GM19328 (cell line): ENCODE data around the gene PTPRT.

Experiments
- ATAC-seq: cut with Tn5 transposase; IDR thresholded peaks from one replicate; pipeline ENCODE4 v1.9.1; 2021; ENCODE audit warnings: mild to moderate bottlenecking, moderate library complexity; ENCODE audit not compliant: unreplicated experiment

Gene PTPRT

DNA sequence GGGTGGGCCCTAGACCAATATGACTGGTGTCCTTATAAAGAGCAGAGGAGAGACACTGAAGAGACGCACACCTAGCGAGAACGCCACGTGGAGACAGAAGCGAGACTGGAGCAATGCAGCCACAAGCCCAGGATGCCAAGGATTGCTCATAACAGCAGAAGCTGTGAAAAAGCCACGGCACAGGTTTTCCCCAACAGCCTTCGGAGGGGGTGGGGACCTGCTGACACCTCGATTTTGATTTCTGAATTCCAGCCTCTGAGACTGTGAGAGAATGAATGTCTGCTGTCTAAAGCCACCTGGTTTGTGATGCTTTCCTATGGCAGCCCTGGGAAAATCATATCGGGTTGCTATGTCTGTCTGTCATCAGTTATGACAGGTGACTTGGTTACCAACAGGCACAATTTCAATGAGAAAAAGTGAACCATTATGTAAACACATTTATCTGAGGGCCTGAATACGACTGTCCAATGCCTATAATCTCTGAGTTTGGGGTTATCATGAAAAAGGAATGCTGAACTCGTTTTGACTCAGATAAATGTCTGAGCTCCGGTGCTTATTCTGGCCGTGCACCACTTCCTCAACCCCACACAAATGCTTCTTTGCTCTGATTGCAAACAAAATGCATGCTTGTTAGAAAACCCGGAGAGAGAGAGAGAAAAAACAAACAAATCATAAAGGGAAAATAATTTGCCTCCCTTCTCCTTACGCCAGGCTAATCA, 769.7 kb downstream of the PTPRT start:
- ATAC-seq = no peak

DNA sequence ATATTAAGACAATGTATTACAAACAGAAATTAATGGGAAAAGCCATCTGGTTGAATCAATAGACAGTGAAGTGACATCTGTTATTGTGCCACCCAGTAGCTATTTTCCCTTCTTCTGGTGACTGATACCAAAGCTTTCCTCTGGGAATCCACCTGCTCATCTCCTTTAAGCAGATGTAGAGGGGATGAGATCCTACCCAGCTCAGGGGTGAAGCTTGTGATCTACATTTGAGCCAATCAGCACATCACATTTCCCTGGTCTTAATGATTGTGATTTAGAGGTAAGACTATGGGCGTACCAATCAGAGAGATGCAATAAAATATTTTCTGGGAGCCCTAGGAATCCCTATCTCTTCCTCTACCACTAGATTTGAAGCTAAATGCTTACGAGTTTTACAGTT, 782.9 kb downstream of the PTPRT start:
- ATAC-seq = no peak

DNA sequence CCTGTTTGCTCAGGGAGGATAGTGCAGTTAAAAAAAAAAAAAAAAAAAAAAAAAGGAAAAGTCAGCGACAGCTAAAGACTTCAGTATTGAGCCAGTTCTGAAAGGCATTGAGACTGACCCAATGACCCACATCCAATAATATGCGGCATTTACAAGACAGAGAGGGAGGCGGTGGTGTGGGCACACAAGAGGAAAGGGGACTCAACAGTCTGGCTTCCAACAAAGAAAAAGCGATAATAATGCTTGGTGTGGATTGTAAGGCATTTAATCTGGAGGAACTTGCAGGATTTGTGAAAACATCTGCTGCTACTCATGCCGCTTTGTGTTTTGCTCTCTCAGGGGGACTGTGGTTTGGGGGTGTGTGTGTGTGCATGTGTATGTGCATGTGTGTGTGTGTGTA, 787.3 kb downstream of the PTPRT start:
- no peak for ATAC-seq

DNA sequence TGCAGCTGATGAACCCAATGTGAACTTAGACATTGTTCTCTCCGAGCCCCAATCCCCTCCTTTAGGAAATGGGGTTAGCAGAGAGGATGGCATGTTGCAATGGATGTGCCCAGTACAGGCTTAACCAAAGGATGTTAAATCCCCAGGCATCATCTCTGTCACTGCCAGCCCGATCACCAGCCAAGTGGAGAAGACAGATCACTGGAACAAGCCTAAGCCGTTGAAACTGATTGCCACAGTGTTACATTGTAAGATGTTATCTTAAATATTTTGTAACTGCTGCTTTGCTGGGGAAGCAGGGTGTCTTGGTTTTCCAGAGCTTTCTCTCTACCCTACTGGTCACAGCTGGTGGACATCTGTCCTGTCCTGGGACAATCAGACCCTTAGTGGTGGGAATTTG, 788.1 kb downstream of the PTPRT start:
- no peak for ATAC-seq

DNA sequence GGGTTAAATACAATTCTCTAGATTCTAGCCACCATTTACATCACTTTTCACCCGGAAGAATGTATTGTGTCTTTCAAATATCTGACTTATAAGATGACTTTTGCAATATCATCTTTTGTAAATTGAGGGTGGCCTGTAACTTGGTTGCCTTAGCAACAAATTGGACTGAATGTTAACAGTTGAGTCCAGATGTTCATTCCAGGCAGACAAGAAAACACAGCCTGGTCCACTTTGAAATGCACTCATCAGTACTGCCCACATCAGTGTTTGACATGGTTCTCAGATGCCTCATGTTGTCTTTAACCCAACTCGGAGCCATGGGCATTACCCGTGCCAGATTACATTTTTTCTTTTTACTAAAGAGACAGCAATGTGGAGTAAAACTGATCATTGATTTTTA, 789.9 kb downstream of the PTPRT start:
- no peak for ATAC-seq

DNA sequence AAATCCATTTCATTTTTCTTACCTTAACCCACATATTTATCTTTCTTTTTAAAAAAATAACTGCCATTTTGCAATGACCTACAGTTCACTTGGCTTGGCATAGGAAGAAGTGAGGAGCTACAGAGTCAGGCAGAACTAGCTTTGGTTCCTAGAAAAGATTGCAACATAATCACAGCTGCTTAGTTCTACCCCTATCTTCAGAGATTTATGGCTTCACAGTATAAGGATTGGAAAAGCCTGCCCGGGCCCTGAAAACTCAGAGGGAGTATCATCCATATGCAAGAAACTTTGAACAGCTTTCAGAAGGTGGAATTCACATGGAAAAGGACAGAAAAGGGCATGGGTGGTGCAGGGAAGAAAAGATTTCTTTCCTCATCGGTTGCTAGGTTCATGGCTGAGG, 797.3 kb downstream of the PTPRT start:
- ATAC-seq = no peak

DNA sequence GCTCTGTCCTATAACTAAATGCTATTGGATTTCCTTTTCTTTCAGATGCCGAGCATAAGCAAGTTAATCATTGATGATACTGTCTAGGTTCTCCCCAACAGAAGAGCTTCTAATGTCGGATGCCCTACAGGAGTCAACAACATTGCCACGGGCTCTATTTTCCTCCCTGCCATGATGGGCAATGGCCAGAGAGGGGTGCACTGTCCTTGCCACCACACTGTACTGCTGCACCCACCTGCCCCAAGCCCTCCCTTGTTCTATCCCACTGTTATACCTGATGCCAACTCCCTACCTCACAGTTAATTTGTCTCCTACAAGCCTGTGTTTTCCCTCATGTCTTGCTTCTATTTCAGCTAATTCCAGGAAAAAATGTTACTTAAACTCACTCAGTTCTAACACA, 797.9 kb downstream of the PTPRT start:
- ATAC-seq = no peak

DNA sequence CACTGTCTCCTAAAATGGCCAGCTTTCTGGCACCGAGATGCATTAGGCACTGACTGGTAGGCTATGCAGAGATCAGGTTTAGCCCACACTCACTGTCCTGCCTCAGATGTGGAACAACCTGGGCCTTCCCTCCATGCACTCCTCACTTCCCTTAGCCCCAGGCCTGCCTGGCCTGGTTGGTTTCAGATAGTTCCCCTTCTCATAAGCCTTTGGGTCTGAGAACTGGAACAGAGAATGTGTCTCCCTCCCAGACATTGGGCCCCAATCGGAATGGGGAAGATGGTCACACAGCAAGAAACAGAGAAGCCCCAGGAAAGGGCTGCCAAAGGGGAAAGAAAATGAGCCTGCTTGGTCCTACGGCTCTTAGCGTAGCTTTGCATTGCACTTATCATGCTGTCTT, 809.4 kb downstream of the PTPRT start:
- no peak for ATAC-seq

DNA sequence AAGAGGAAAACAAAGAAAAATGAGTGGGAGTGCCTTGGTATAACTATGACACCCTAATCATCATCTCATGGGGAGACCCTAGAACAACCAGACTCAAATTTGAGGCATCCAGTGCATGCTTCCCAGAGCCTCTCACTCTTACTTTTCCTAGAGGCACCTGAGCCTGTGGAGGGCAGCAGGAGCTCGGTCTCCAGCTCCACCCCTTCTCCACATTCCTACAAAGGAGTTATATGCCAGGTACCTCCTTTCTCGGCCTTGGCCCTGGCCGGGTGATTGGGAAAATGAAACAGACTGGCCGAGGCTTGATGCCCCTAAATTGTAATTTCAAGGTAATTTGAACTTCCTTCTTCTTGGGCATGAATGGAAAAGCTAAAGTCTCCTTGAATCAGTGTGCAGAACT, 810.3 kb downstream of the PTPRT start:
- ATAC-seq = no peak

DNA sequence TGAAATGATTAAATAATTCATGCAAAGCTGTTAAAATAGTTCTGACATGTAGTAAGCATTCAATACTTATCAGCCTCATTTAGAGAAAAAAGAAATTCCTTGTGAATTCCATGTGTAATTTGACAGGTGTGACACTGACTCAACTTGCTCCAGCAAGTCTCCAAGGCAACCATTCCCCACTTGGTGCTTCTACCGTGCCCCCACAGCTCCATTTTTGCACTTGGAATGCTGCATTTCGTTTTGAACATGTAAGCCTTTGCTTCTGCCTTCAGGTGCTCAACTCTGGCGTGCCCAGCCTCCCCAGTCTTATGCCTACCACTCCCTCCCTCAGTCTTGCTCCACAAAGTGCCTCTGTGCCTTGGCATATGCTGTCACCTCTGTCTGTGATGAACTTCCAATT, 810.9 kb downstream of the PTPRT start:
- no peak for ATAC-seq

DNA sequence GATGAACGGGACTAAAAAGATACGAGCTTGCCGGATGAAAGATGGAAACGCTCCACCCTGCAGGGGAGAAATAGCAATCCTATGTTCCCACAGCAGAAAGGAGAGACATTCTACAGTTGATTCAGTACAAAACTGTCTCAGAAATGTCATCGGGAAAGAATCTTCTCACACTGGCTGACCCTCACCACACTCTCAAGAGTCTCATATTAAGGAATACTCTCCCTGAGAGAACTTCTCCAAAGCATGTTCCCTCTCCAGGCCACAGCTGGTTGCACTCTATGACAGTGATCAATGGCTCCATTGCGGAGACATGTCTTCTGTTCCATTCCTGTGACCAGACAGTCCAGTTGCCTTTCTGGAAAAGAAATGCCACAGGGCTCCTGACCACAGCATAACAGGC, 813.6 kb downstream of the PTPRT start:
- ATAC-seq = no peak

DNA sequence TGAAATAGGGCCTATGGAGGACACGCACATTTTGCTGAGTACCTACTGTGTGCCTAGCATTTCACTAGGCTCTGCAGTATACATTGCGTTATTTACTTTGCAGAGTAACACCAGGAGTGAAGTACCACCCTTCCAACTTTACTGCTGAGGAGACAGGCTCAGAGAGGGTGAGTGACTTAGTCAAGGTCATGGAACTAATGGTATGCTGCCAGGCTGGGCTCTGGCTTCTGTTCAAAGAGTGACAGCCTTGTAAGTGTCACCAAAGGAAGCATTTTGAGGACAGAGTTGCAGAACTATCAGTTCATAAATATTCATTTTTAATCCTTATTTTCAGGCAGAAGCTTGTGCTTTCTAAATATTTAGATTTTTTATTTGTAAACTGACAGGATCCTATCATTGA, 816.7 kb downstream of the PTPRT start:
- no peak for ATAC-seq

DNA sequence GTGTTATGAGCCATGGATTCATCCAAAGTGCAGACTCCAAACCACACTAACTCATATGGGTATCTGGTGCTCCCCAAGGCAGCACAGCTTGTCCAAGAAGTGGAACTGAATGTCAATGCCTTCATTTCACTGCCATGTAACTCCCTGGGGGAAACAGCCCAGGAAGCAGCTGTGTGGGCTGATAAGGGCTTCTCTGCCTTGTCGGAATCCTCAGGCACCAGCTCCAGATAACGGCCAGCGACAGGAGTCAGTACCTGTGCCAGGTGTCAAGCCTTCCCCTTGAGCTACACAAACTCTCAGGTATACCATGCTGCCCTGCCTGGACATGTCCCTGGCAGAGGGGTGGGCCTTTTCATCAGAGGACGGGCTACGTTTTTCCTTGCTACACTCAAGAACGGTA, 819.6 kb downstream of the PTPRT start:
- ATAC-seq = no peak

DNA sequence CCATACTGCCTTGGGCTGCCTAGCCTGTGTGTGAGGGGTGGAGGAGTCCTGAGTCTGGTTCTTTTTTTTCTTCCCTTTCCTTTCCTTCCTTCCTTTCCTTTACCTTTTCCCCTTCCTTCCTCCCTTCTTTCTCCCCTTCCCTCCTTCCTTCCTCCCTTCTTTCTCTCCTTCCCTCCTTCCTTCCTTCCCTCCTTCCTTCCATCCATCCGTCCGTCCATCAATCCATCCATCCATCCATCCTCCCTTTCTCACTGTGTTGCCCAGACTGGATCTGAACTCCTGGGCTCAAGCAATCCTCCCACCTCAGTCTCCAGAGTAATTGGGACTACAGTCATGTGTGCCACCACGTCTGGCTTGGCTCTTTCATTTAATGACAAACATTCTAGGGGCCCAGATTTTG, 820.8 kb downstream of the PTPRT start:
- no peak for ATAC-seq

DNA sequence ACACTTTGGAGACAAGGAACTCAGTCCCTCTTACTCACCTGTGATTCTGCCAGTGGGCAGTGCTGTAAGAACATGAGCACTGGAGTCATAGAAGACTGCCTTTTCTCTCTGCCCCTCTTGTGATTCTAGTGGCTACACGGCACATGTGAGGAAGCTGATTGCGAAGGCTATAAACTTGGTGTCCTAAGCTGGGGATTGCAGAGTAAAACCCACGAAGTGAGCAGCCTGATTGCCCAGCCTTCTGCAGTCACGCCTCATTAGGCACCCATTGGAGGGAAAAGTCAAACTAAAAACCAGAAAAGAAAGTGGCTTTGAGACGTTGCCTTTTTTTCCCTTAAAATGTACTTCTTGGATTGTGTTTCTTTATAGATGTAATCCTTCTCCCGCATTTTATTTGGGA, 823.1 kb downstream of the PTPRT start:
- ATAC-seq = no peak

DNA sequence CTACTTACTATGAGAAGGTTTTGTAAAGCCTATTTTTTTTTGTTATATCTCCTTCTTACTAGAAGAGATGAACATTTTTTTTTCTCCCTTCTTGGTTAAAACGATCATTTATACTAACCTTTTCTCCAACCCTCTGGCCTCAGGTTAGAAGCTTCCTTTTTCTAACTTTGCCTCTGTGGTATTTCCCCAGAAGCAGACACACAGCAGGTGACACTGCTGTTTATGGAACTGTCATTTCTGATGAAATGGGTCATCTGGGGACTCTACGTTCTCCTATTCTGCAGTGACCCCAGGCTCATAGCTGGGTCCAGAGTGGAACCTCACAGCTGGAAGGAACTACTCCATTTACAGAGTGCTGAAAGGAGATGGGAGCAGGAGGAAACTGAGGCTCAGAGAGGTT, 825.3 kb downstream of the PTPRT start:
- ATAC-seq = no peak

DNA sequence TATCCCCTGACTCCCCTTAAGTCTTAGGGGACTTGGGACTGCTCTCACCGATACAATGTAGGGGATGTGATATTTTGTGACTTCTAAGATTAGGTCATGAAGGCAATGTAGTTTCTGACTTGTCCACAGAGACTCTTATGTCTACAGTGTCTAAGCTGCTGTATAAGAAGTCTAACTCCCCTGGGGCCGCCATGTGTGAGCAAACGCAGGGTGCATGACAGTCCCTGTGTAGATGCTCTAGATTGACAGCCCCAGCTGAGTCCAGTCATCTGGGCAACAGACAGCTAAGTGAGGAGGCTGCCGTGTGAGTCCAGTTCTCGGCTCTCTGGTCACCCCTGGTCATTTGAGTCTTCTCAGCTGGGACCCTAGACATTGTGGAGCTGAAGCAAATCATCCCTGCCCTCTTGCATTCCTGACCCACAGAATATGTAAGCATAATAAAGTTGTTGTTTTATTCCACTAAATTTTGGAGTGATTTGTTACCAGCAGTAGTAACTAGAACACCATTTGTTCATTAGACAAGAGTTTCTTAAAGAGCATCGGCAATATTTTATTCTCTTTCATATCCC, 828.2 kb downstream of the PTPRT start:
- ATAC-seq = no peak

DNA sequence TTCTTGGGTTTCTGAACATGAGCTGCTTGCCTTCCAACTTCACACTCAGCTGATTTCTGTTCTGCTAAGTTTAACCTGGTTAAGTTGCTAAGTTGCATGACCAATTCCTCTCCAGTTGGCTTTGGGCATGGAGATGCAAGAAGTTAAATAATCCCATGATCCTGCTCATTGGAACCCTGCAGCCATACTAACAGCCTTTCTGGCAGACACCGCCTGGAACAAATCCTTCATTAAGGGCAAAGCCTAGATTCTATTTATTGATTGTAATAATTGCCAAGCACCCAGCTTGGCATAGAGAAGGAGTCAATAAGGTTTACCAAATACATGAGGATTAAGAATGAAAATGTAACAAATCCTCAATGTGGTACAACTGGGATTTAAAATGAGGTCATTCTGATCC, 829.1 kb downstream of the PTPRT start:
- no peak for ATAC-seq

DNA sequence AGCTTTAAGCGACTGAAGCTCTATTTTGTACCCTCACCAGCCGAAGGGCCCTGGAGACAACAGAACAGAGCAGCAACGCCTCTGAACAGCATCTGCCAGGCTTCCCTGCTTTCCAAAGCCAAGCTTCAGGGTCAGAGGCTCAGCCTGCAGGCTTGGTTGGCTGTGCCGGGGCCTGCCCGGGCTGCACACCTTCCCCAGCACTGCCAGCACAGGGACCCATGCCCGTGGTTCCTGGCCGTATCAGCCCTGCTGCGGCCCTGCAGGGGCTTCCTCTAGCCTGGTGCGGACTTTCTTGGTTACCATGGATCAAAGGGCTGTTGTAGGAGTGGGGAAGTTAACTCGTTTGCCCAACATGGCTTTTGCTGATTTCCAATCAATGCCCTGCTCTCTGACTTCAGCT, 830.1 kb downstream of the PTPRT start:
- no peak for ATAC-seq

DNA sequence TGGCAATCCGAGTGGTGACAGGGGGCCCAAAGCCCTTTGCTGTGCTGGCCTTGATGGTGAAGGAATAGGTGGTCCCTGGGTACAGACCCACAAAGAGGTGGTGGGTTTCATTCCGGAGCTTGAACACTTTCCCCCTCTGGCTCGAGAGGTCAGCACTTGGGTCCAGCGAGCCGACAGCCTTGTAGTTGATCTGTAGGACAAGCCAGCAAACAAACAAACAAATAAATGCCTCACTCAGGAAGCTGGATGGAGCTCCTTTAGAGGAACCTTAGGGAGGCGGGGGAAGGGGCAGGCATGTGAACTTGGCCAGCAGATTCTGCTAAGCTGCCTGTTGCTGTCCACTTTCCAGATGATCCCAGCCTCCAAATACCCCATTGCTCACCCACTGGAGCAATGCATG, 837.6 kb downstream of the PTPRT start:
- ATAC-seq = no peak

DNA sequence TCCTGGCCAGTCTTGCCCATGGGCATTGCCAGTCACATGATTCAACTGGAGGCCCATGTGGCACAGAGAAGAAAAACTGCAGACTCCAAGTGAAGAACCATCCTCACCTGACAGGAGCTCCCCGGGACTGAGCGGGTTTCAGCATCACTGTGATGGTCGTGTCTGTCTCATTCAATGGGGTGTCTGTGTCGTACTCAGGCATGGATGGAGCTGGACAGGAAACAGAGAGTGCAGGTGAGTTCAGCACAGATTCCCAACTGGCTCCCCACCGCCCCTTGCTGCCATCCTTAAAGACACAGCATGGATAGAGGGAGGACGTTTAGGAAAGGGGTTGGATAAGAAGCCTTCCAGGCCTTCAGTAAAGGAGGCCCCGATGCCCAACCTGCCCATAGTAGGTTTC, 839.2 kb downstream of the PTPRT start:
- ATAC-seq = no peak

DNA sequence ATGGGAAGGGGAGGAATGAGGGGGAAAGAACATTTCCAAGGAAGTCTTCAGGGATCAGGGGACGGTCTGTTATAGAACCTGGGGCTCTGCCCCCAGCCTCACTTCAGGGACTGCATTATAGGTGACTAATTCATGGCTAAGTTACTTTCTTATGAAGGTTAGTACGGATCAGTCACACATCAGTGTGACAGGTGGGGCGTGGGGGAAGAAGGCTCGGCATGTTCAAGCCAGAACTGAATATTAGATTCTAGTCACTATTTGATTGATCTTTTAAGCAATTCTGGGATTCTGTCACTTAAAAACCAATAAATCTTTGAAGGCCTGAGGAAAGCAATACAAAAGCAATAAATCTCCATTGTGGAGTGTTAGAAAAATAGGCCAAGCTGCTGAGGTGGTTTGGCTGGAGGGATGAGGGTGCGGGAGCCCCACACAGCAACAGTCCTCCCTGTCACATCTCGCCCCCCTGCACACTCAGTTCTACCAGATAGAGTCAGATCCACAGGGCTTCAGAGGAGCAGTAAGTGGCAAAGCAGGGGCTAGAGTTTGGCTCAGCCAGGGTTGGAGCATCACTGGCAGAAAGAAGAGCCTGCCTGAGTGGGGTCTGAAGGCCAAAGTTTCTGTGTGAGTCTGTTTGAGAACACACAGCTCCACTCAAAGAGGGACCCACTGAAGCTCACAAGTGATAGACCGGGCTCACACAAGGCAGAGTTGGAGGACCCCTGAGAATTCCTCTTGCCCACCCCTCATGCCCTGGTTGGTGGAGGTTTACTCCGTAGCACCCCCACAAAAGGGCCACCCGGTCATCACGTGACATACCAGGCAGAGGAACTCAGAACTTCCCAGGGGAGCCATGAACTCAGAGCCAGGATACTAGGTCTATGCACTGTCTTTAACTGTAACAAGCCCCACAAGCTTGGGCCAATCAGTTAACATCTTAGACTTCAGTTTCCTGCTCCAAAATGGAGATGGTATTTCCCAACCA, 843.2 kb downstream of the PTPRT start:
- ATAC-seq = no peak
